ENCODE data around the gene ACOXL.

DNA sequence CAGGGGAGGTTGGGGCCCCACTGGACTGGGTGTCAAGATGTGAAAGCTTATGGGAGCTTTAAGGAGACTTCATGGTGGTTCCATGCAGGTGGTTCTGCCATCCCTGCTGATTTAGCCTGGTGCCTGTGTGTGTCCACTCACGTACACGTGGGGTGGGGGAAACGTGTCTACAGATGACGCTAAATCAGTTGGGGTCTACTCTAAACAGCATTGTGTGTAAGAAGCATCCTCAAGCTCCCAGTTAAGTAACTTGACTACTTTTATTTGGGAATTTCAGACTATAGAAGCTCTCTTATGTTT lies 435.4 kb downstream of the ACOXL start:
- no peak for TF ChIP-seq CTCF (IDR thresholded peaks at IDR 0.05; ENCODE audit: insufficient read depth, low read depth, low read length)
- no peak for TF ChIP-seq EZH2 (IDR thresholded peaks at IDR 0.05; ENCODE audit: insufficient read depth, low read length)

Measured in astrocyte (in vitro differentiated cells and primary cell).